Kidney epithelial cell (primary cell): ENCODE measurements around the gene CREB5. TPM values are rescaled to one million over a fixed set of nuclear protein-coding genes. Genes with fewer than 3 reads are reported as not detected.
"Not testable (repeated sequence)": the region's sequence is repeated elsewhere in the genome, so short reads cannot be mapped to it uniquely, and the experiment has no call there.

Source experiments
- DNase-seq: peaks from one replicate; pipeline ENCODE4 v3.0.0-alpha.2; 2010; ENCODE audit warnings: low read depth
- H3K27me3 ChIP-seq: 2 replicates; pipeline ENCODE4 v1.6.0; 2011; ENCODE audit warnings: low read length; ENCODE audit not compliant: control insufficient read depth, insufficient read depth
- H3K36me3 ChIP-seq: 2 replicates; pipeline ENCODE4 v1.5.1; 2011; ENCODE audit warnings: low read length; ENCODE audit not compliant: control insufficient read depth, insufficient read depth
- H3K4me3 ChIP-seq: 2 replicates; pipeline ENCODE4 v1.5.1; 2011; ENCODE audit warnings: low read depth, mild to moderate bottlenecking, control low read depth, low read length
- CTCF ChIP-seq: IDR thresholded peaks from 2 replicates; pipeline ENCODE4 v1.5.1; 2011; ENCODE audit warnings: mild to moderate bottlenecking, moderate library complexity, low read length, control low read depth, inconsistent platforms; ENCODE audit not compliant: insufficient read depth, poor library complexity, severe bottlenecking
- total RNA-seq: library from RNA; depleted of rRNA; stranded (reverse); fragments of >200 nt; gene quantifications from 2 replicates; pipeline ENCODE4 v1.2.3, GENCODE V29; 2015

Gene CREB5
- total RNA-seq, 1 donor from 2014 or later: 27.9 TPM

GRCh38 chr7:28815369-28815927 is 403.1 kb downstream of the CREB5 start:
- TF ChIP-seq CTCF: no peak
- H3K27me3 ChIP-seq: no peaks in the 10 kb centered on the region
- DNase-seq: no peak
- no peaks in the 10 kb centered on the region for H3K36me3 ChIP-seq
- H3K4me3 ChIP-seq: no peak overlapping the region

- DNase-seq: no peak
- Histone ChIP-seq H3K27me3 (no peaks in the 10 kb centered on the region), H3K36me3 (no peaks in the 10 kb centered on the region), H3K4me3 (no peak overlapping the region)
- TF ChIP-seq CTCF: no peak
Observed at GRCh38 chr7:28815928-28816373, 403.6 kb downstream of the CREB5 start.

GRCh38 chr7:28818996-28819395 is 406.7 kb downstream of the CREB5 start:
- Histone ChIP-seq H3K4me3 (no peak overlapping the region), H3K27me3 (no peaks in the 10 kb centered on the region), H3K36me3 (no peaks in the 10 kb centered on the region)
- no peak for TF ChIP-seq CTCF
- DNase-seq: no peak

- no peak overlapping the region for H3K4me3 ChIP-seq
- no peak for DNase-seq
- no peaks in the 10 kb centered on the region for H3K36me3 ChIP-seq
- no peaks in the 10 kb centered on the region for H3K27me3 ChIP-seq
- TF ChIP-seq CTCF: no peak
Observed at GRCh38 chr7:28823582-28823981, 411.3 kb downstream of the CREB5 start.

- not testable (repeated sequence) for H3K27me3 ChIP-seq, H3K36me3 ChIP-seq, DNase-seq, H3K4me3 ChIP-seq
Observed at GRCh38 chr7:28825817-28826448, 413.6 kb downstream of the CREB5 start.

- H3K36me3 ChIP-seq: no peaks in the 10 kb centered on the region
- DNase-seq: no peak
- no peak for TF ChIP-seq CTCF
- no peaks in the 10 kb centered on the region for H3K27me3 ChIP-seq
- H3K4me3 ChIP-seq: no peak overlapping the region
Observed at GRCh38 chr7:28830846-28831245, 418.5 kb downstream of the CREB5 start.
